HCT116 (cell line): ENCODE measurements around the gene MRPL45.
"Not testable (repeated sequence)": the region's sequence is repeated elsewhere in the genome, so short reads cannot be mapped to it uniquely, and the experiment has no call there.

ENCODE experiments used
- EZH2 ChIP-seq: fragments of 200-600 bp; sonication (generic); IDR thresholded peaks from 2 replicates; pipeline ENCODE4 v1.6.1; 2017; ENCODE audit warnings: antibody characterized with exemption, mixed run types
- EZH2phosphoT487 ChIP-seq: fragments of 200-600 bp; IDR thresholded peaks from 2 replicates; pipeline ENCODE4 v1.6.1; 2018; ENCODE audit warnings: antibody characterized with exemption, borderline replicate concordance
- POLR2AphosphoS5 ChIP-seq: IDR thresholded peaks from 2 replicates; pipeline ENCODE4 v1.6.1; 2011; ENCODE audit warnings: mild to moderate bottlenecking, low read depth, low read length, moderate library complexity
- SP1 ChIP-seq: IDR thresholded peaks from 2 replicates; pipeline ENCODE4 v1.6.1; 2012; ENCODE audit warnings: low read depth
- ZNF274 ChIP-seq: fragments of 200-500 bp; sonication (Bioruptor generic); IDR thresholded peaks from 2 replicates; pipeline ENCODE4 v1.6.1; 2014; ENCODE audit warnings: mild to moderate bottlenecking, low read depth, low read length, inconsistent platforms
- TF ChIP-seq, protein P1 (sequence below), 3 experiments: fragments of 200-600 bp in 1 of 3; sonication (generic) in 1 of 3; IDR thresholded peaks in 2 of 3; conservative IDR thresholded peaks in 1 of 3; 2 replicates each; pipeline ENCODE4 v1.5.1; 2012 to 2017; ENCODE audit warnings: low read depth in 2 of 3, low read length in 2 of 3, antibody characterized with exemption in 1 of 3, borderline replicate concordance in 1 of 3, control low read depth in 1 of 3, mild to moderate bottlenecking in 1 of 3, mixed read lengths in 1 of 3, mixed run types in 1 of 3, moderate library complexity in 1 of 3; ENCODE audit not compliant: insufficient read depth in 1 of 3
- TF ChIP-seq, protein P2 (sequence below): IDR thresholded peaks from 2 replicates; pipeline ENCODE4 v1.6.1; 2012

DNA sequence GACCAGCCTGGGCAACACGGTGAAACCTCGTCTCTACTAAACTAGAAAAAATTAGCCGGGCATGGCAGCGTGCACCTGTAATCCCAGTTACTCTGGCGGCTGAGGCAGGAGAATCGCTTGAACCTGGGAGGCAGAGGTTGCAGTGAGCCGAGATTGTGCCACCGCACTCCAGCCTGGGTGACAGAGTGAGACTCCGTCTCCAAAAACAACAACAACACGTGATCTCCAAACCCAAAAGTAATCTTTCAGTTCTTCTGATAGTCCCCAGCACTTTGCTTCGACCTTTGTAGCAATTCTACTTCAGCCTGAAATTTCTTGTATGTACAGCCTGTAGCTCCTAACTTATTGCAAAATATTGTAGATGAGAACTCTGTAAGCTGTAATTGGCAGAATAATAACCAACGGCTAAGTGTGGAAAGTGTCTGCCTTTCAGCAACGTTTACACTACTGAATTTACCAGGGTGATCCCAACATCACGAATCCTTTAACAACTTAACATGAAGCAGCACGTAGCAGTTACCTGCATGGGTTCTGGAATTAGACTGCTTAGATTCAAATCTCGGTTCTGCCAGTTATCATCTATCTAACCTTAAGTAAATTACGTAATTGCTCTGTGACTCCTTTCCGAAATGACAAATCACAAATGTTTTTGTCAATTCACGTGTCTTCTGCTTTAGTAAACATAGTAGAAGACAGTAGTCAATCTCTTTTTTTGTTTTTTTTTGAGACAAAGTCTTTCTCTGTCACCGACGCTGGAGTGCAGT is 1.2 kb upstream of the MRPL45 start:
- TF ChIP-seq, protein P1, sequence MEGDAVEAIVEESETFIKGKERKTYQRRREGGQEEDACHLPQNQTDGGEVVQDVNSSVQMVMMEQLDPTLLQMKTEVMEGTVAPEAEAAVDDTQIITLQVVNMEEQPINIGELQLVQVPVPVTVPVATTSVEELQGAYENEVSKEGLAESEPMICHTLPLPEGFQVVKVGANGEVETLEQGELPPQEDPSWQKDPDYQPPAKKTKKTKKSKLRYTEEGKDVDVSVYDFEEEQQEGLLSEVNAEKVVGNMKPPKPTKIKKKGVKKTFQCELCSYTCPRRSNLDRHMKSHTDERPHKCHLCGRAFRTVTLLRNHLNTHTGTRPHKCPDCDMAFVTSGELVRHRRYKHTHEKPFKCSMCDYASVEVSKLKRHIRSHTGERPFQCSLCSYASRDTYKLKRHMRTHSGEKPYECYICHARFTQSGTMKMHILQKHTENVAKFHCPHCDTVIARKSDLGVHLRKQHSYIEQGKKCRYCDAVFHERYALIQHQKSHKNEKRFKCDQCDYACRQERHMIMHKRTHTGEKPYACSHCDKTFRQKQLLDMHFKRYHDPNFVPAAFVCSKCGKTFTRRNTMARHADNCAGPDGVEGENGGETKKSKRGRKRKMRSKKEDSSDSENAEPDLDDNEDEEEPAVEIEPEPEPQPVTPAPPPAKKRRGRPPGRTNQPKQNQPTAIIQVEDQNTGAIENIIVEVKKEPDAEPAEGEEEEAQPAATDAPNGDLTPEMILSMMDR (IDR thresholded peaks at IDR 0.05 in 2 of 3, conservative IDR thresholded peaks at IDR 0.05 in 1 of 3; ENCODE audit: borderline replicate concordance in 1 of 3, insufficient read depth in 1 of 3, low read depth in 2 of 3, low read length in 2 of 3), result not testable (repeated sequence)
- TF ChIP-seq EZH2, ZNF274, EZH2phosphoT487, POLR2AphosphoS5, SP1: not testable (repeated sequence)
- TF ChIP-seq, protein P2, sequence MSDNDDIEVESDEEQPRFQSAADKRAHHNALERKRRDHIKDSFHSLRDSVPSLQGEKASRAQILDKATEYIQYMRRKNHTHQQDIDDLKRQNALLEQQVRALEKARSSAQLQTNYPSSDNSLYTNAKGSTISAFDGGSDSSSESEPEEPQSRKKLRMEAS, result not testable (repeated sequence)
